ENCODE data around the gene PTCH1.

PTCH1 gene

DNA sequence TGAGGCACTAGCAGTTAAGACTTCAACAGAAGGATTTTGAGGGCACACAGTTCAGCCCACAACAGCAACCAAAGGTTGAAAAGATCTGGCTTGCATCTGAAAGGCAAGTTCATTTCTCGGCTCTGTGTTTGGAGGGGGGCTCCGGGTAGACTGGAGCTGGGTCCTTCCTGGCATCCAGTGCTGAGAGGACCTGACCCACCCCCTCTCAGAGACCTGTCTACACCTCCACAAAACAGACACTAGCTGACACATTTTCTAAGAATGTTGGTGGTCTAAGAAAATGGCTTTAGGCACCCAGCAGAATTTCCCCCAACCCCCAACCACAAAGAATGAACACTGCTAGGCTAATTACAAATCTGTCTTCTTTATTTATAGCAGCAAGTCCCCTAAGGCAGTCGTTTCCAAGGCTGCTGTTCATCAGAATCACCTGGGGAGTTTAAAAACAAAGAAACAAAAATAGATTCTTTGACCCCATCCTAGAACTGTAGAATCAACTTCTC, 6.2 kb upstream of the PTCH1 start:
- H3K4me3 ChIP-seq (replicated peaks; ENCODE audit: low read depth, low read length): no peak overlapping the region
- no peak for DNase-seq (ENCODE audit: low read depth)
- TF ChIP-seq, protein P1, sequence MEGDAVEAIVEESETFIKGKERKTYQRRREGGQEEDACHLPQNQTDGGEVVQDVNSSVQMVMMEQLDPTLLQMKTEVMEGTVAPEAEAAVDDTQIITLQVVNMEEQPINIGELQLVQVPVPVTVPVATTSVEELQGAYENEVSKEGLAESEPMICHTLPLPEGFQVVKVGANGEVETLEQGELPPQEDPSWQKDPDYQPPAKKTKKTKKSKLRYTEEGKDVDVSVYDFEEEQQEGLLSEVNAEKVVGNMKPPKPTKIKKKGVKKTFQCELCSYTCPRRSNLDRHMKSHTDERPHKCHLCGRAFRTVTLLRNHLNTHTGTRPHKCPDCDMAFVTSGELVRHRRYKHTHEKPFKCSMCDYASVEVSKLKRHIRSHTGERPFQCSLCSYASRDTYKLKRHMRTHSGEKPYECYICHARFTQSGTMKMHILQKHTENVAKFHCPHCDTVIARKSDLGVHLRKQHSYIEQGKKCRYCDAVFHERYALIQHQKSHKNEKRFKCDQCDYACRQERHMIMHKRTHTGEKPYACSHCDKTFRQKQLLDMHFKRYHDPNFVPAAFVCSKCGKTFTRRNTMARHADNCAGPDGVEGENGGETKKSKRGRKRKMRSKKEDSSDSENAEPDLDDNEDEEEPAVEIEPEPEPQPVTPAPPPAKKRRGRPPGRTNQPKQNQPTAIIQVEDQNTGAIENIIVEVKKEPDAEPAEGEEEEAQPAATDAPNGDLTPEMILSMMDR (IDR thresholded peaks at IDR 0.05; ENCODE audit: low read length, missing control alignments): no peak

DNA sequence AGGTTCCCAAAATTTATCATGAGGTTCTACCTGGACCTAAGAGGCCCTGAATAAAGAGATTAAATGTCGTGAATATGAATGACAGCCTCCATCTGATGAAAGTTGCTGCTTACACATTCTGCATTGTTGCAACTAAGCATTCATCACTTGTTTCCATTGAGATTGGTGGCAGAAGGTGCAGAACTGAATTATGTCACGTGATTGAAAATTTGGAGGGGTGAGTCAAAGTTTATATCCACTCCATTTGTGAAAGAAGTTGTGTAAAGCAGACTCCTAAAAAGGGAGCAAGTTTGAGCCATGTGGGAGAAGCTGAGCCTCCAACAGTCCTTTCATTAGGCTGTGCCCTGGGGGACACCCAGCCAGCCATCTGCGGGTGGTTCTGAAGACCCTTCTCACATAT, 4.9 kb upstream of the PTCH1 start:
- no peak for DNase-seq (ENCODE audit: low read depth)
- no peak overlapping the region for H3K4me3 ChIP-seq (replicated peaks; ENCODE audit: low read depth, low read length)
- TF ChIP-seq, protein P1 (IDR thresholded peaks at IDR 0.05; ENCODE audit: low read length, missing control alignments): no peak

DNA sequence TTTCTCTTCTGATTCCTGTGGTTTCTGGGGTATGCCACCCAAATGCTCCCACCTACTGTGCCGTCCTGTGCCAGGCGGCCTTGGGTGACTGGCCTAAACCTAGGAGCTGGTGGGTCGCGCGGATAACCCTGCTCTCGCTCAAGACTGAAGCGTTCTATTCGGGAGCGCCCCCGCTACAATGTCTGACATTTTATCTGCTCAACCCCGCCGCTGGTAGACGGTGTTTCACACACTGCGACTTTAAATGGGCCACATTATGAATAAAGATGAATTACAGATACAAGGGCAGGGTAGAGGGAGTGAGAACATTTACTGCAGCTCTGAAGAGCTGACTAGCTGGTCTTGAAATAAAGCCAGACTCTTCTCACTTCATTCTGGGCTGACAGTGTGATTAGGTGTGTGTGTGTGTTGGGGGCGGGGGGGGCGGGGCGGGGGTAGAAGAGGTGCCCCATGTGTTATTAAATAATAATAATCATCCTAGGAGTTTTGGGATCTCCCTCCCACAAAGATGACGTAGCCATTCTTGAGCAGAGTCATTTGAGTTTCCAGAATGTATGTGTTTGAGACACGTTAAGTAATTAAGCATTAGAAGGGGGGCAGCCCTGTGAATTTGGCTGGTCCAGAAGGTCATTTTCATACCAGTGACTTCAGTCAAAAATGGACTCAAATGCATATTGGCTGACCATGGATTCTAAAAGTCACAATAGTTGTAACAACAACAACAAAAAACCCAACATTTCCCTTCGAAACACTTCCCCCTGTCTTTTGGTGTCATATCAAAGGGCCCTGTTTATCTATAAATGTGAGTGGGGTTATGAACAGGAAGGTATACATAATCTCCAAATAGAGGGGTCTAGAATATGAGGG, 1.0 kb upstream of the PTCH1 start:
- DNase-seq (ENCODE audit: low read depth): no peak
- TF ChIP-seq, protein P1 (IDR thresholded peaks at IDR 0.05; ENCODE audit: low read length, missing control alignments): no peak
- H3K4me3 ChIP-seq (replicated peaks; ENCODE audit: low read depth, low read length): peak overlapping the region; percentile 63

DNA sequence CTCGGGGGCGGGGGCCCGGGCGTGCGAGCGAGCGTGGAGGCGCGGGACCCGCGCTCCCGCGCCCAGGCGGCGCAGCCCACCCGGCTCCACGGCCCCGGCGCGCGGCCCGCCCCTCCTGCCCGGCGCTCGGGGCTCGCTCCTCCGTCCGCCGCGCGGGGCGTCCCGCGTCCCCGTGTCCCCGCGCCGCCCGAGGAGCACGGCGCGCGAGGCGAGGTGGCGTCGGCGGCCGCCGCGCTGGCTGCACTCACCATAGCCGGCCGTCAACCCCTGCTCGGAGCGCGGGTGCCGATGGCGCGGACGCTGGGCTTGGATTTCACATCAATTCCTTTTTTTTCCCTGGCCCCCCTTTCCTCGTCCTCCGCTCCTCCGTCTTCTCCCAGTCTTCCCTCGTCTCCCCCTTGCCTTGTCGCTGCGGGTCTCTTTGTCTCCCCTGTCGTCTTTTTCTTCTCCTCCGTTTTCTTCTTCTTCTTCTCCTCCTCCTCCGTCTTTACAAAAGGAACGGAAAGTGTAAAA, 494 bp downstream of the PTCH1 start:
- peak overlapping the region; percentile 63 for H3K4me3 ChIP-seq (replicated peaks; ENCODE audit: low read depth, low read length)
- peak; percentile 21 for DNase-seq (ENCODE audit: low read depth)
- TF ChIP-seq, protein P1 (IDR thresholded peaks at IDR 0.05; ENCODE audit: low read length, missing control alignments): no peak

DNA sequence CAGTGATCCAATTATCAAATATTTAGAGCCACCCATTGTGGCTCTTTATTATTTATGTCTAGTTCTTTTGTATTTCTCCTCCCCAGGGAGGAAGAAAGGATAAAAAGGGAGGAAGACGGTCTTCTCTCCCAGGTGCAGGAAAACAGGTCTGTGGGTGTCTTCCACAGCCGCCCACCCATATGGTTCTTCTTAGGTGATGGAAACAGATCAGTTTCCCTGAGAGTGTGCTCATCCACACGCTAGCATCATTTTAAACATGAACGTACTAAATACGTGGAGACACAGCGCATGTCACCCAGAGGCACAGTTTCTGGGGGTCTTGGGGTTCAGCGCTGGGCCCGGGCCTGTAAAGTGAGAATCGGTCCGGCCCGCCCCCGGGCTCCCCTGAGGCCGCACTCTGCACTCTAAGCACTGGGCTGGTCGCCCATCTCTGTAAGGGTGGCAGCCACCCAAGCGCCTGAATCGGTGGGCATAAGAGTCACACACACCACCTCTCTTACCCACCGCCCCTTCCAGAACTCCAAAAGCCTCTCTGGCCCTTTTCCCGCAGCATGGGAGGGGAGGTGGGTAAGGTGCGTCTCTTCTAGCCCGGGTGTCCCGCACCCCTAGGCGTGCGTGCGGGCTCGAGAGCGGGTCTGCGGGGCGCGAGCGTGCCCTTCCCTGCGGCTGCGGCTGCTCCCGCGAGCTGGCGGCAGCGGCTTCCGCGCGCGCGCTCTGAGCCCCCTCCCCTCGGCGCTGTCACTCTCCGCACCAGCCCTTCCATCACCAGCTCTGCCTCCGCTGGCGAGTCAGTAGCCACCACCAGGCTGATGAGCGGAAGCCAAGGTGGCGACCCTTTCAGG, 1.3 kb downstream of the PTCH1 start:
- DNase-seq (ENCODE audit: low read depth): no peak
- TF ChIP-seq, protein P1 (IDR thresholded peaks at IDR 0.05; ENCODE audit: low read length, missing control alignments): no peak
- peak overlapping the region; percentile 50 for H3K4me3 ChIP-seq (replicated peaks; ENCODE audit: low read depth, low read length)

DNA sequence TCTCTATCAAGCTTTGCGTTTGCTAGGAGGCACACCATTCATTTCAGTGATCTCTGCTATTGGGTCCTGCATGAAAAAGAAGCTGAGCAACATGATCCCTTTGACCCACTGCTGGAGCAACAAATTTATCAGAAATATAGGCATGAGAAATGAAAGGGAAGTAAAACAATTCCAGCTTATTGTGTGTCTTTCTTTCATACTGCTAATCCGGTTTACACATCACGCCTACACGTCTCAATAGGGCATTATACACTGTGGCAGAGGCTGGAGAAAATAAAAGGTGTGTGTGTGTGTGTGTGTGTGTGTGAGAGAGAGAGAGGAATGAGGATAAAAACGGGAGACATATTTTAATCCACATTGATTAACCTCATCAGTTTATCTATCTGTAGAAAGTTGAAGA, 2.4 kb downstream of the PTCH1 start:
- no peak for DNase-seq (ENCODE audit: low read depth)
- H3K4me3 ChIP-seq (replicated peaks; ENCODE audit: low read depth, low read length): no peak overlapping the region
- TF ChIP-seq, protein P1 (IDR thresholded peaks at IDR 0.05; ENCODE audit: low read length, missing control alignments): no peak
